HepG2 (cell line): Measurements from ENCODE around the gene NT5DC4. TPM values are rescaled to one million over a fixed set of nuclear protein-coding genes. Genes with fewer than 3 reads are reported as not detected.
"Not testable (repeated sequence)": the region's sequence is repeated elsewhere in the genome, so short reads cannot be mapped to it uniquely, and the experiment has no call there.

Experiments used
- ATAC-seq: fragments of 200-7000 bp; cut with Tn5 transposase; 3 replicates; pipeline ENCODE4 v1.9.1; 2020; ENCODE audit warnings: mild to moderate bottlenecking, moderate library complexity
- BruUV-seq: library from RNA; stranded (reverse); fragments of 400-500 nt; replicated peaks from 2 replicates; lab custom pipeline; 2021; lab: Mats Ljungman, UMichigan
- CTCF ChIA-PET: fragments of 300-600 bp; formaldehyde crosslinking; extraction: SDS; loops from one replicate; lab custom pipeline; 2021; ENCODE audit warnings: low total read pairs, inconsistent platforms, low intra/inter-chr PET ratio; lab: Yijun Ruan, JAX
- POLR2A ChIA-PET: fragments of 350-600 bp; sonication (Branson Sonifier 250); formaldehyde crosslinking; loops from one replicate; lab custom pipeline; 2020; ENCODE audit warnings: antibody characterized with exemption, inconsistent platforms; lab: Yijun Ruan, JAX
- DNase-seq: peaks from one replicate; pipeline ENCODE4 v3.0.0-alpha.2; 2015; ENCODE audit warnings: low spot score
- FAIRE-seq: peaks from 3 replicates; lab custom pipeline; 2011; peaks lifted over from hg19 to GRCh38; lab: Jason Lieb, UNC
- H2AFZ ChIP-seq: one replicate; pipeline ENCODE4 v1.6.1; 2011; ENCODE audit warnings: low read length, inconsistent platforms
- H3K27ac ChIP-seq: fragments of 300-600 bp; 3 replicates; pipeline ENCODE4 v1.8.0; 2011; ENCODE audit warnings: mixed run types, mild to moderate bottlenecking, mixed read lengths, low read length, inconsistent platforms; ENCODE audit not compliant: insufficient read depth; ENCODE audit errors: extremely low read length
- H3K27me3 ChIP-seq, 2 experiments: fragments of 200-600 bp in 1 of 2; 2 replicates in 1 of 2; 3 replicates in 1 of 2; pipeline versions ENCODE4 v1.6.0 to v1.8.0; 2011; ENCODE audit warnings: low read length in 2 of 2, mild to moderate bottlenecking in 2 of 2, moderate library complexity in 2 of 2, inconsistent platforms in 1 of 2; ENCODE audit not compliant: insufficient read depth in 2 of 2, control insufficient read depth in 1 of 2
- H3K36me3 ChIP-seq, 2 experiments: fragments of 200-600 bp in 1 of 2; replicated peaks in 1 of 2; 2 replicates in 1 of 2; 3 replicates in 1 of 2; pipeline versions ENCODE4 v1.5.1 to v1.8.0; 2011; ENCODE audit warnings: low read length in 2 of 2, inconsistent platforms in 1 of 2; ENCODE audit not compliant: insufficient read depth in 2 of 2, control insufficient read depth in 1 of 2
- H3K4me1 ChIP-seq: 2 replicates; pipeline ENCODE4 v1.5.1; 2012; ENCODE audit warnings: low read length, inconsistent platforms; ENCODE audit not compliant: insufficient read depth
- H3K4me2 ChIP-seq: 2 replicates; pipeline ENCODE4 v1.6.0; 2011; ENCODE audit warnings: low read depth, low read length, inconsistent platforms
- H3K4me3 ChIP-seq, 3 experiments: fragments of 200-600 bp in 1 of 3; sonication (generic), shearing (Covaris generic) in 1 of 3; replicated peaks in 1 of 3; 2 replicates each; pipeline ENCODE4 v1.5.1; 2011 to 2016; ENCODE audit warnings: low read length in 3 of 3, inconsistent platforms in 2 of 3, low read depth in 2 of 3, mild to moderate bottlenecking in 2 of 3, control low read depth in 1 of 3, mixed read lengths in 1 of 3; ENCODE audit not compliant: insufficient read depth in 1 of 3
- H3K79me2 ChIP-seq: one replicate; pipeline ENCODE4 v1.6.1; 2011; ENCODE audit warnings: low read length, inconsistent platforms; ENCODE audit not compliant: insufficient read depth
- H3K9ac ChIP-seq: 2 replicates; pipeline ENCODE4 v1.6.0; 2011; ENCODE audit warnings: mild to moderate bottlenecking, low read depth, low read length, inconsistent platforms; ENCODE audit not compliant: insufficient read depth
- H3K9me3 ChIP-seq: 2 replicates; pipeline ENCODE4 v1.5.1; 2012; ENCODE audit warnings: mild to moderate bottlenecking, low read length
- H4K20me1 ChIP-seq: 2 replicates; pipeline ENCODE4 v1.6.0; 2011; ENCODE audit warnings: inconsistent platforms, mild to moderate bottlenecking, low read length, moderate library complexity; ENCODE audit not compliant: insufficient read depth
- MAFF ChIP-seq: IDR thresholded peaks from 2 replicates; pipeline ENCODE4 v1.6.1; 2011; ENCODE audit warnings: low read depth, low read length, improper control_type of control experiment
- MAFK ChIP-seq, 2 experiments: IDR thresholded peaks in 1 of 2; conservative IDR thresholded peaks in 1 of 2; 2 replicates each; pipeline ENCODE4 v1.6.1; 2011; ENCODE audit warnings: improper control_type of control experiment in 2 of 2, low read length in 2 of 2
- WGBS: methylation state at CpG from one replicate; pipeline ENCODE4 v1.1.6; 2017; ENCODE audit warnings: low lambda C conversion rate; 5-methylcytosine and 5-hydroxymethylcytosine counted together
- in situ Hi-C: cut with HindIII; loops from 2 replicates; pipeline ENCODE4 v1.10.0; 2017; ENCODE audit warnings: low pct_unique_long_range_greater_than_20kb; ENCODE audit not compliant: extremely low pct_ligation_motif_present
- intact Hi-C: fragments of 100-400 bp; cut with micrococcal nuclease; formaldehyde crosslinking; loops from one replicate; pipeline ENCODE4 v1.10.0; 2022; ENCODE audit not compliant: unreplicated experiment
- polyA plus RNA-seq, 8 experiments: library from polyadenylated mRNA; depleted of rRNA in 3 of 8; stranded (reverse) in 7 of 8; unstranded in 1 of 8; fragments of >200 nt; fragmentation: Illumina TruSeq in 4 of 8; extraction: Trizol in 4 of 8; gene quantifications; 2 replicates each; pipeline versions ENCODE4 v1.2.1 to v1.2.3, GENCODE V29; 2011 to 2016; ENCODE audit warnings: low read depth in 4 of 8, missing spikeins in 1 of 8, mixed read lengths in 1 of 8; ENCODE audit not compliant: insufficient read depth in 1 of 8
- total RNA-seq, 5 experiments: library from RNA; depleted of rRNA; stranded (reverse); fragments of >200 nt; fragmentation: Illumina TruSeq; extraction: Trizol; gene quantifications; 2 replicates each; pipeline ENCODE4 v1.2.3, GENCODE V29; 2016; ENCODE audit warnings: low read depth in 1 of 5

NT5DC4 gene
- total and polyA plus RNA-seq, 2 of the 13 experiments (the other 11 are each of a cell fraction or from before 2014, with no cell fraction given), result 0.04 to 4.2 TPM

DNA sequence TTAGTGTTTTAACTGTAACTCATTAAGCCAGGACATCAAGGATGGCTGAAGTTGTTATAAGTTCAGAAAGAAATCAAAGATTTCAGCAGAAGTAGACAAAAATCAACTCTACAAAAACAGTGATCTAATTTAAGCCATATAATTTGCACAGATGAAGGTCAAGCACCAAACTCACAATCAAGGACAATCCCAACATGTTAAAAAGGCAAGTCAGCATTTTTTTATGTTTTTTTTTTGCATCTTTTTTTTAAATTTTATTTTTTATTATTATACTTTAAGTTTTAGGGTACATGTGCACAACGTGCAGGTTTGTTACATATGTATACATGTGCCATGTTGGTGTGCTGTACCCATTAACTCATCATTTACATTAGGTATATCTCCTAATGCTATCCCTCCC is 4.7 kb upstream of the NT5DC4 start:
- POLR2A ChIA-PET, ATAC-seq, H3K27ac ChIP-seq, BruUV-seq, H3K36me3 ChIP-seq, H3K9ac ChIP-seq, H4K20me1 ChIP-seq, H3K4me2 ChIP-seq, H3K9me3 ChIP-seq, intact Hi-C loops, in situ Hi-C loops, DNase-seq: not testable (repeated sequence)
- peaks cover 0 to 32% of the 10 kb centered on the region in 2 experiments for H3K27me3 ChIP-seq
- WGBS, result 23% methylated on average over 1 of the region's 1 CpG
- TF ChIP-seq MAFK (conservative IDR thresholded peaks at IDR 0.05 in 1 of 2, IDR thresholded peaks at IDR 0.05 in 1 of 2; ENCODE audit: low read length in 2 of 2), result peak; percentile 93 to 94
- TF ChIP-seq MAFF, result peak; percentile 93
- TF ChIP-seq, all 625 proteins: peak for 2; not testable (repeated sequence) for 623
- H3K4me1 ChIP-seq, result peaks cover 15% of the 10 kb centered on the region
- H3K79me2 ChIP-seq, H3K4me3 ChIP-seq, H2AFZ ChIP-seq, FAIRE-seq, CTCF ChIA-PET: not testable (repeated sequence)

DNA sequence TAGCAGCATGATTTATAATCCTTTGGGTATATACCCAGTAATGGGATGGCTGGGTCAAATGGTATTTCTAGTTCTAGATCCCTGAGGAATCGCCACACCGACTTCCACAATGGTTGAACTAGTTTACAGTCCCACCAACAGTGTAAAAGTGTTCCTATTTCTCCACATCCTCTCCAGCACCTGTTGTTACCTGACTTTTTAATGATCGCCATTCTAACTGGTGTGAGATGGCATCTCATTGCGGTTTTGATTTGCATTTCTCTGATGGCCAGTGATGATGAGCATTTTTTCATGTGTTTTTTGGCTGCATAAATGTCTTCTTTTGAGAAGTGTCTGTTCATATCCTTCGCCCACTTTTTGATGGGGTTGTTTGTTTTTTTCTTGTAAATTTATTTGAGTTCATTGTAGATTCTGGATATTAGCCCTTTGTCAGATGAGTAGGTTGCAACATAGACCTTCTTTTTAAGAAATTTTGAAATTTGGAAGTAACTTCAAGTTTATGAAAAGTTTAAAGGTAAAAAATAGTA is 3.9 kb upstream of the NT5DC4 start:
- H3K9ac ChIP-seq, FAIRE-seq, DNase-seq, in situ Hi-C loops, H2AFZ ChIP-seq, POLR2A ChIA-PET, H4K20me1 ChIP-seq, ATAC-seq, H3K79me2 ChIP-seq, BruUV-seq, H3K4me3 ChIP-seq, H3K4me2 ChIP-seq, H3K9me3 ChIP-seq, H3K27ac ChIP-seq, intact Hi-C loops, H3K36me3 ChIP-seq, CTCF ChIA-PET: not testable (repeated sequence)
- peaks cover 15% of the 10 kb centered on the region for H3K4me1 ChIP-seq
- H3K27me3 ChIP-seq, result peaks cover 0 to 35% of the 10 kb centered on the region in 2 experiments
- WGBS, result 25% methylated on average over 5 of the region's 5 CpGs
